Measurements from ENCODE around the gene LRRC71.
"Not testable (repeated sequence)": the region's sequence is repeated elsewhere in the genome, so short reads cannot be mapped to it uniquely, and the experiment has no call there.

The LRRC71 gene

DNA sequence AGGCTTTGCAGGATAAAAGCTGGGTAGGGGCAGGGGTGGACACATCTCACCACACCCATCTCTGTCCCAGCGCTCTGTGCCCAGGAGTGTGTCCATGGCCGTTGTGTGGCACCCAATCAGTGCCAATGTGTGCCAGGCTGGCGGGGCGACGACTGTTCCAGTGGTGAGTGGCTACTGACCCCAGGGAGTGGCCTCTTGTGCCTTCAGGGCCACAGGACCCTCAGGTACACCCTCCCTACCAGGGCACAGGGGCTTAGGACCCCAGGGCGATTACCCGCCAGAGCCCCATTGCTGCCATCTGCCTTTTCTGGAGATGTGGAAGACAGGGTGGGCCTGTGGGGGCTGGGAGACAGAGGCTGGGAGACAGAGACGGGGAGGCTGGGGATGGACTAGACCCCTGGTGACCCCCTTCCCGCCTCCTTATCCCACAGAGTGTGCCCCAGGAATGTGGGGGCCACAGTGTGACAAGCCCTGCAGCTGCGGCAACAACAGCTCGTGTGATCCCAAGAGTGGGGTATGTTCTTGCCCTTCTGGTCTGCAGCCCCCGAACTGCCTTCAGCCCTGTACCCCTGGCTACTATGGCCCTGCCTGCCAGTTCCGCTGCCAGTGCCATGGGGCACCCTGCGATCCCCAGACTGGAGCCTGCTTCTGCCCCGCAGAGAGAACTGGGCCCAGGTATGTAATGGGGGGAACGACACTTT lies 14.1 kb upstream of the LRRC71 start:
- DNase-seq, result no peak

DNA sequence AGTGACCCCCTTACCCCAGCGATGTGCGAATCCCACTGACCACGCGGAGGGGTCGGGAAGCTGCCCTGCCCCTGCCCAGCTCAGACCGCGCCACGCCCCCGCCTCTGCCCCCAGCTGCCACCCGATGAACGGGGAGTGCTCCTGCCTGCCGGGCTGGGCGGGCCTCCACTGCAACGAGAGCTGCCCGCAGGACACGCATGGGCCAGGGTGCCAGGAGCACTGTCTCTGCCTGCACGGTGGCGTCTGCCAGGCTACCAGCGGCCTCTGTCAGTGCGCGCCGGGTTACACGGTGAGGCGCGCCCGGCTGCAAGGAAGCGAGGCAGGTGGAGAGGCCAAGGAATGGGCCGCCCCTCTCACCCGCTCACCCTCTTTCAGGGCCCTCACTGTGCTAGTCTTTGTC lies 11.9 kb upstream of the LRRC71 start:
- no peak for DNase-seq

DNA sequence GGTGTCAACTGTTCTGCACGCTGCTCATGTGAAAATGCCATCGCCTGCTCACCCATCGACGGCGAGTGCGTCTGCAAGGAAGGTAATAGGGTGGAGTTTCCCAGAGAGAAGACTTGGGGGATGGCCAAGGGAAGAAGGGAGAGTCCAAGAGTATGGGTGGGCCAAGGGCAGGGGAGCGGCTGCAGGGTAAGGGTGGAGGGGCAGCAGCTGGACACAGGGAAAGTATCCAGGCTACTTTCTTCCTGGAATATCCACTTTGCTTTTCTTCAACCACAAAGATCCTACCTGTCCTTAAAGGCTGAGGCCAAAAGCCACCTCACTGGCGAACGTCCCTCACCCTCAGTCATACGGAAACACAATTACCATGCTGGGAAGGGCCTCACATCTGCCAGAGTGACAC lies 11.5 kb upstream of the LRRC71 start:
- DNase-seq, result no peak

DNA sequence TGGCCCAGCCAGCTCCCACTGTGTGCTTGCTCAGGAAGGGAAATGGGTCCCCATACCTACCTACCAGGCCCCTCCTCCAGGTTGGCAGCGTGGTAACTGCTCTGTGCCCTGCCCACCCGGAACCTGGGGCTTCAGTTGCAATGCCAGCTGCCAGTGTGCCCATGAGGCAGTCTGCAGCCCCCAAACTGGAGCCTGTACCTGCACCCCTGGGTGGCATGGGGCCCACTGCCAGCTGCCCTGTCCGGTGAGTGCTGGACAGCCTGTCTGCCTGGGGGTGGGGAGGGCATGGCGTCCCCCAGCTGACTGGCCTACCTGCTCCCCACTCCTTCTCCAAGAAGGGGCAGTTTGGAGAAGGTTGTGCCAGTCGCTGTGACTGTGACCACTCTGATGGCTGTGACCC lies 10.8 kb upstream of the LRRC71 start:
- no peak for DNase-seq

DNA sequence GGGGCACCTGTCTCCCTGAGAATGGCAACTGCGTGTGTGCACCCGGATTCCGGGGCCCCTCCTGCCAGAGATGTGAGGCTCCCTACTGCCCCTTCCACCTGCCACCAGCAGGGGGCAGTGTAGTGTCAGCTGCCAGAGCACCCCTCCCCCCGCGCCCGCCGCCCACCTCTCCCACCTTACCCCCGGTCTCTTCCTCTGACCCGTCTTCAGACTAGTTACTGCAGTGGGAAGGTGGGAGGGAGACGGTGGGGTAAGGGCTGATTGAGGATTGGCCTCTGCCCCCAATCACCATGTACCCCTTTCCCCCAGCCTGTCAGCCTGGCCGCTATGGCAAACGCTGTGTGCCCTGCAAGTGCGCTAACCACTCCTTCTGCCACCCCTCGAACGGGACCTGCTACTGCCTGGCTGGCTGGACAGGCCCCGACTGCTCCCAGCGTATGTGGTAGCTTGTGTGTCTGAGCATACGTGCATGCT lies 10.1 kb upstream of the LRRC71 start:
- peak; percentile 33 for DNase-seq

DNA sequence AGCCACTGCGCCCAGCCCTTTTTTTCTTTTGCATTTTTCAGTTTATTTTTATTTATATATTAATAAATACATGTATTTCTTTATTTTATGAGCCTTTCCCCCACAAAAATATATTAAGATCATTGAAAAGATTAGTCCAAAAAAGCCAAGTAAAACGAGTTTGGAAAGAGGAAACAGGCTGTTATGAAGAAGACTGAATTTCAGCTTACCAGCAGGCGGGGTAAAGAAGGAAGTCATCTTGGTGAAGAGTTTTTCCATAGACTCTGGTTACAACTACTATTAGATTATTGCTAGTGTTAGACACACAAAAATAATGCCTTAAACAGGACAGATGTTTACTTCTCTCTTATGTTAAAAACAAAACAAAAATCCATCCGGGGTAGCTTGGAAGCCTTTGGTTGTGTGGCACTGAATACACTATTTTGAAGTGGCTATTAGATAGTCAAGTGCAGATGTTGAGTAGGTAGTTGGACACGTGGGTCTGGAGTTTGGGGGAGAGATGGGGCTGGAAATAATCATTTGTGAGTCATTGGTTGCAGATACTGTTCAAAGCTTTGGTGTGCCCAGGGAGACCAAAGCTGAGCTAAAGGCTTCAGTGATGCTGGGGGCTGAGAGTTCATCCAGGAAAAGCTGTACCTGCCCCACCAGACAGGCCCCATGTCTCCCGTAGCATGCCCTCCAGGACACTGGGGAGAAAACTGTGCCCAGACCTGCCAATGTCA lies 8.7 kb upstream of the LRRC71 start:
- no peak for DNase-seq

DNA sequence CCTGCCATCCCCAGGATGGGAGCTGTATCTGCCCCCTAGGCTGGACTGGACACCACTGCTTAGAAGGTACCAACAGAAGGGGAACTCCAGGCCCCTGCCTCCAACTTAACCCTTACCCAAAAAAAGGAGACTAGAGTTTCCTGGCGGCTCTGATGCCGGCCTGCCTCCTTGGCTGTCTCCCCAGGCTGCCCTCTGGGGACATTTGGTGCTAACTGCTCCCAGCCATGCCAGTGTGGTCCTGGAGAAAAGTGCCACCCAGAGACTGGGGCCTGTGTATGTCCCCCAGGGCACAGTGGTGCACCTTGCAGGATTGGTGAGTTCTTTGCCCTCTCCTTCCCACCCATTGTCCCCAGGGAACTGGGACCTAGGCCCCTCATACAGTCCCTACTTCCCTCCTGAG lies 8.1 kb upstream of the LRRC71 start:
- DNase-seq, result no peak

DNA sequence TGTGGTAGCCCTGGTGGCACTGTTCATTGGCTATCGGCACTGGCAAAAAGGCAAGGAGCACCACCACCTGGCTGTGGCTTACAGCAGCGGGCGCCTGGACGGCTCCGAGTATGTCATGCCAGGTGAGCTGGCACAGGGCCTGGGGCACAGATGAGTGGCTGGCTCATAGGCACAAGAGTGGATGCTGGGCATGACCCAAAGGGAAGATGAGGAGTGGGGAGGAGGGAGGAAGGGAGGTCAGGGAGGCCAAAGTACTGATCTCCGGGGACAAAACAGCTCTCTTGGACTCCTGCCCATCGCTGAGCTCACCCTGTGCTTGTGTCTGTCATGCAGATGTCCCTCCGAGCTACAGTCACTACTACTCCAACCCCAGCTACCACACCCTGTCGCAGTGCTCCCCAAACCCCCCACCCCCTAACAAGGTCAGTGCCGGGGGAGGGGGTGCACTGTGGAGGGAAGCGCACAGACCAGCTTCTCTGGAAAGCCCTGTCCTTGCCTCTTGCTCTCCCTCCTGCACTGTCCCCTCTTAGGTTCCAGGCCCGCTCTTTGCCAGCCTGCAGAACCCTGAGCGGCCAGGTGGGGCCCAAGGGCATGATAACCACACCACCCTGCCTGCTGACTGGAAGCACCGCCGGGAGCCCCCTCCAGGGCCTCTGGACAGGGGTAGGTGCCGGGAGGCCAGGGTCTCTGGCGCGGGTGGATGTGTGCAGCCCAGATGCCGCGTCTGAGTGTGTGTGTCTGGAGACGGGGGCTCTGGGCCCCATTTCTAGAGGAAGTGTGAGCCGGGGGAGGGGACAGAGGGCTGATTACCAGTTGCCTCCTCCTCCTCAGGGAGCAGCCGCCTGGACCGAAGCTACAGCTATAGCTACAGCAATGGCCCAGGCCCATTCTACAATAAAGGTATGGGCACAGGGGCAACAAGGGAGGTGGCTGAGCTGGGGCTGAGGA lies 7.3 kb upstream of the LRRC71 start:
- DNase-seq, result no peak

DNA sequence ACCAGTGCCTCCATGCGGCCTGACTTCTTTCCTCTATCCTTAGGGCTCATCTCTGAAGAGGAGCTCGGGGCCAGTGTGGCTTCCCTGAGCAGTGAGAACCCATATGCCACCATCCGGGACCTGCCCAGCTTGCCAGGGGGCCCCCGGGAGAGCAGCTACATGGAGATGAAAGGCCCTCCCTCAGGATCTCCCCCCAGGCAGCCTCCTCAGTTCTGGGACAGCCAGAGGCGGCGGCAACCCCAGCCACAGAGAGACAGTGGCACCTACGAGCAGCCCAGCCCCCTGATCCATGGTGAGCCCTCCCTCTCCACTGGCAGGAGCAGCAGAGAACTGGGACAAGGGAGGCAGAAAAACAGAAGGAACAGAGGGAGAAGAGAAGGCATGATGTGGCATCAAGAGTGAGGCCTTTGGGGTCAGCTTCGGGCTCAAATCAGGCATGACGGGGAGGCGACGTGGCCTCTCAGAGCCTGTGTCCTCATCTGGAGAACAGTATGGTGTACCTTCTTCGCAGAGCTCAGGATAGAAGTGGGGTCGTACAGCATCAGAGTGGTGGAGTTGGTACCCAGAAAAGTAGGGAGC lies 6.5 kb upstream of the LRRC71 start:
- DNase-seq, result no peak

DNA sequence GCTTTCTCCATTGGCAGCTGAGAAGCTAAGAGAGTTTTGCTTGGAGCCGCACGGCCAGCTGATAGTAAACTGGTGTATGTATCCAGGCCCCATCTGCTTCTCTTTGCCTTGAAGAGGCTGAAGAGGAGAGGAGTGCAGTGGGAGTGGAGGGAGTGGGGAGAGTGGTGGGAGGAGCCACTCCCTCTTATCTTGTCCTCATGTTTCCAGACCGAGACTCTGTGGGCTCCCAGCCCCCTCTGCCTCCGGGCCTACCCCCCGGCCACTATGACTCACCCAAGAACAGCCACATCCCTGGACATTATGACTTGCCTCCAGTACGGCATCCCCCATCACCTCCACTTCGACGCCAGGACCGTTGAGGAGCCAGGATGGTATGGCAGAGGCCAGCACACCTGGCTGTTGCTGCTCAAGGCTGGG lies 6.0 kb upstream of the LRRC71 start:
- no peak for DNase-seq

DNA sequence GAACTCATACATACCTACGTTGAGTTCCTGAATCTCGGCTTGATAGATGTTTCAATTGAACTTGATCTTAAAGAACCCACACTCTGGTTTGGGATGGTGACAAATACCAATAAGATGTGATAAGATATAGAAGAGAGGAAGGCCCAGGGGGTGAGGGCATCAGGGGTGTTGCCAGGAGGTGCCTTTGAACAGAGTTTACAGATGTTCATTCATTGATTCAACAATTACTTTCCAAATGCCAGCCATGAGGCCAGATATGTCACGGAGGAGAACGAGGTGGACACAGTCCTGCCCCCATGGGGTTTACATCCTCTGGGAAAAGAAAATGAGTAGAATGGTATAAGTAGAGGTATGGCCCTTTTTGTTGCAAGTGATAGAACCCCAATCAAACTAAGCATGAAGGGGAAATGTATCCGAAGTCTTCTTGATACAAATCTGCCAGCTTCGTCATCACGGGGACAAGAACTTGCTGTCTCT lies 659 bp downstream of the LRRC71 start:
- DNase-seq, result no peak

DNA sequence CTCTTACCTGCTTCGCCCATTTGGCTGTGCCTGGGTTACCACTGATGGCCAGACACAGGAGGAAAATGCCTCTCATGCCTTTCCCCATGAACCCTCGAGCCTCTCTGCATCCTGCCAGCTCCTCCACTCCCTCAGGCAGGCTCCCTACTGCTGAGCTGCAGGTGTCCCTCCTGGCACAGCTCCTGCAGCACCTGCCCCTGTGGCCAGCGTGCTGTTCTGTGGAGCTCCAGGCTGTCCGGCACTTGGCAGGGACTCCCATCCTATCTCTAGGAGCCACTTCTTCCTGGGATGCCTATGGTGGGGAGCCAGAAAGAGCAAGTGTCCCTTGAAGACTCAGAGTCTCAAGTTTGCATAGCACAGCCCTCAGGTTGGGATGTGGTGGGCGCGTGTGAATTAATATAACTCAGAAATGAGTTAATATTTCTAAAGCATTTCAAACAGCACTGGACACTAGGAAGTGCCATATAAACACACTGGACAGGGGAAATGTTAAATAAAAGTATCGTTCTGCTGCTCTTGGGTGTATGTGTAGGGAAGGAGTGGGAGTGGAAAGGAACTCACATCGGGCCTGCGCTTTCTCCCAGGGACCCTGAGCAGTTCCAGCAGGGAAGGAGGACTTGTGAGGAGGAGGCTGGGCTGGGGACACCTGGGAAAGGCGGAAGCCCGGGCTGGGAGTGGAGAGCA lies 2.7 kb downstream of the LRRC71 start:
- DNase-seq, result no peak

DNA sequence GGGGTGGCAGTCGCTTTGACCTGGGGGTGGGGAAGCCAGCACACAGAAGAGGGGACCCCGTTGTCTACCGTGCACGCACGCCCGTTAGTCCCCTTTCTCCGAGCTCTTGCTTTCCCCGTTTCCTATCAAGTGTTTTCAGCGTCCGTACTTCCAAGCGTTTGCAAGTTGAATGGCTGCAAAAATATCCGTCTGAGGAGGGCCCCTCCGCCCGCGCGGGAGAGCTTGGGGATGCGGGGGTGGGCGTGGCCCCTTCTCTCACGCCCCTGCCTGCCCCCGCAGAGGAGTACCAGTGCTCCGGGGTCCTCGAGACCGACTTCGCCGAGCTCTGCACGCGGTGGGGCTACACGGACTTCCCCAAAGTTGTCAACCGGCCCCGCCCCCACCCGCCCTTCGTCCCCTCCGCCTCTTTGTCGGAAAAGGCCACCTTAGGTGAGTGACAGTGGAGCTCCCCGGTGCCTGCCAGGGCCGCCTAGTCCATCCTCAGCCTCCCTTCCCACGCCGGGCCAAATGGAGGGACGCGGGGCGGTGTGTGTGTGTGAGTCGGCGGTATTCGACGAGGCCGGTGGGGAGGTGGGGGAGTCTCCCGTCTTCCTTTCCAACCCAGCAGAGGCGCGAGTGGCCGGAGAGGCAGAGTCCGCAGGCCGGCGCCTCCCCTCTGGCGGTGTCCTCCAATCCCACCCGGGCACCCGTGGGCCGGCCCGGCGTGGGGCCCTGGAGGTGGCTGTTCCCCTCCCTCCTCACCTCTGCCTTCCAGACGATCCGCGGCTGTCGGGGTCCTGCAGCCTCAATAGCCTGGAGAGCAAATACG lies 3.4 kb downstream of the LRRC71 start:
- no peak for DNase-seq

DNA sequence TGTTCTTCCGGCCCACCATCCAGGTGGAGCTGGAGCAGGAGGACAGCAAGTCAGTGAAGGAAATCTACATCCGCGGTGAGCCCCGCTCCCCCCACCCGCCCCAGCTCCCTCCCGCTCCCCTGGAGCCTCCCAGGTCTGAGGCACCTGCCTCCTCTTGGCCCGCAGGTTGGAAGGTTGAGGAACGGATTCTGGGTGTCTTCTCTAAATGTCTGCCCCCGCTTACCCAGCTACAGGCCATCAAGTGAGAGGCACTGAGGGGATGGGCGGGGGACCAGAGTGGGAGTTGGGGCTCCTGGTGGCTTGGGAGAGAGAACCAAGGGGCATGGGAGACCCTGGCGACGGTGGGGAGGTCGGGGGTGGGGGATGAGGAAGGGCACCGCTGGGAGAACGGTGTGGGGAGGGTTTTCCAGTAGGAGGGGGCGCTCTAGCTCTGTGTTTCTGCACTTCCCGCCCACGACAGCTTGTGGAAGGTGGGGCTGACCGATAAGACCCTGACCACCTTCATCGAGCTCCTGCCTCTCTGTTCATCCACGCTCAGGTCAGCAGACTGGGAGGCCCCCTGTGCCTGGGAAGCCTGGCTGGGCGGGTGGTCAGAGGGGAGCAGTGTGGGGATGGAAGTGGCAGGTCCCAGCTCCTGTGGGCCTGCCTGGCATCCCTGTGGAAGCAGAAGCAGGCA lies 4.2 kb downstream of the LRRC71 start:
- DNase-seq, result no peak

DNA sequence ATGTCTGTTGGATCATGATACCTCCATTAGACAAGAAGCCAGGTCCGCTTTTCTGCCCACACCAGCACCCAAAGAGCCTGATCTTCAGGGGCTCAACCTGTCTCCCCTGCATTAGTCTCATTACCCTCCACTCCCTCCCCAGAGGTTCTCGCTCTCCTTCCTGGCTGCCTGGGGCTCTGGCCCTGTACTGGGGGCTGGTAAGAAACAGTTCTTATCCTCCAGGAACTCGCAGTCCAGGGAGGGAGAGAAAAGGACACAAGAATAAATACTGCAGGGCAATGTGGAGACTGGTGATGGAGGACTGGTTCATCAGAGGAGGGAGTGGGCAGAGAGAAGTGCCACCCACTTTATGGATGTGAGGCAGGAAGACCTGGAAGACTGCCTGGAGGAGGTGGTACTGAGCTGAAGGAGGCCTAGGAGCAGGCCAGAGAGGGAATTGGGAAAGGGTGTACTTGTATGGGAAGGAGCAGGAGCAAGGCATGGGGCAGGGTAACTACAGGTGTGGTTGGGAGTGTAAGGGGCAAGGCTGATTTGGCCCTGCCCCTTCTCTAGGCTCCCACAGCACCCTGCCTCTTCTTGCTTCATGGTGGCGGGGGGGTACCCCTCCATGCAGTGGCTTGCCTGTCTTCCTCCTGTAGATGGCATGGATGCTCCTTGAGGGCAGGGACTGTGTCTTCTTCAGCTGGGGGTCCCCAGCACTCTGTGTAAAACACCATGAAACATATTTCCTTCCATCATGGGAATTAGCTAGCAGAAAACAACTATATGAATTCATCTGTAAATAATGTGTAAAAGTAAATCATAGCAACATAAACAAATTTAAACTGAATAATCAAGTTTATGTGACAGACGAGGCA lies 5.0 kb downstream of the LRRC71 start:
- no peak for DNase-seq

DNA sequence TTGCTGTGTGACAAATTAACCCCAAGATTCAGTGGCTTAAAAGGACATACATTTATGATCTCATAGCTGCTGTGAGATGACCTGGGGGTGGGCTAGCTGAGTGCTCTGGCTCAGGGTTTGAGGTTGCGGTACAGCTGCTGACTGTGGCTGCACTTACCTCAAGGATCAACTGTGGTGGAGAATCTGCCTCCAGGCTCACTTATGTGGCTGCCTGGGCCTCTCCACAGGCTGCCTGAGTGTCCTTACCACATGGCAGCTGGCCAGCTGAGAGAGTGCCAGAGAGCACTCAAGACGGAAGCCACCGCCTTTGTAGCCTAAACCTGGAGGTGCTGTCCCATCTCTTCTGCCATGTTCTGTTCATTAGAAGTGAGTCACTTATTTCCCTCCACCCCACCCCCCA lies 5.7 kb downstream of the LRRC71 start:
- DNase-seq, result peak; percentile 68

DNA sequence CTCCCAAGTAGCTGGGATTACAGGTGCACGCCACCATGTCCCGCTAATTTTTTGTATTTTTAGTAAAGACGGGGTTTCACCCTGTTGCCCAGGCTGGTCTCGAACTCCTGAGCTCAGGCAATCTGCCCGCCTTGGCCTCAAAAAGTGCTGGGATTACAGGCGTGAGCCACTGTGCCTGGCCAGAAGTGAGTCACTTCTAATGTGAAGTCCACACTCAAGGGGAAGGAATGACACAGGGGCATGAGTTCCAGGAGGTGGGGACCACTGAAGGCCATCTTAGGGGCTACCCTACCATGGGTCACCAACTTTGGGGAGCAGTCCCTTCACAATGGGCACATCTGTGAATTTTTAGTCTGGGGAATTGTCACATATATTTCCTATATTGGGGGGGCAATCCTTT lies 6.3 kb downstream of the LRRC71 start:
- DNase-seq, result not testable (repeated sequence)

DNA sequence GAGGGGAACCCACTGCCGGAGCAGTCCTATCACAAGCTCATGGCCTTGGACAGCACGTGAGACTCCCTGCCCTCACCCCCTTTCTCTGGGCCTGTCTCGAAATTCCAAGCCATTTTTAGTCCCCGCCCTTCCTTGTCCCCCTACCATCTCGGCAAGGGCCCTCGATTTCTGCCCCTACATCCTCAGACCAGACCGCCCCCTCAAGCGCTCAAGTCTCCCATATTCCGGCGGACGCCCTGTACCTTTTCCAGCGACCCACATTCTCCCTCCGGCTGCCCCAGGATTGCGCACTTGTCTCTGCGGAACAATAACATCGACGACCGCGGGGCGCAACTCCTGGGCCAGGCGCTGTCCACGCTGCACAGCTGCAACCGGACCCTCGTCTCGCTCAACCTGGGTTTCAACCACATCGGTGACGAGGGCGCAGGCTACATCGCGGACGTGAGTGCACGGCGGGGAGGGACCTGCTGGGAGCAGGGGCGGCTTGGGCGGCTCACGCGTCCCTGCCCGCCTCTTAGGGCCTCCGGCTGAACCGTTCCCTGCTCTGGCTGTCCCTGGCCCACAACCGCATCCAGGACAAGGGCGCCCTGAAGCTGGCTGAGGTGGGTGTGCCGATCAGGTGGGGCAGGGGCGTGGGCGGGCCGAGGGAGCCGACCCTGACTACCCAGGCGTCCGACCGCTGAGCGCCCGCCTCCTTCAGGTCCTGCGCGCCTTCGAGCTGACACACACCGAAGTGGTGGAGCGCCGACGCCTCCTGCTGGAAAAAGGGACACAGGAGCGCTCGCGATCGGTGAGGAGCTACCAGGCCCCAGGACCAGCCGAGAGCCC lies 7.0 kb downstream of the LRRC71 start:
- peak; percentile 74 for DNase-seq

DNA sequence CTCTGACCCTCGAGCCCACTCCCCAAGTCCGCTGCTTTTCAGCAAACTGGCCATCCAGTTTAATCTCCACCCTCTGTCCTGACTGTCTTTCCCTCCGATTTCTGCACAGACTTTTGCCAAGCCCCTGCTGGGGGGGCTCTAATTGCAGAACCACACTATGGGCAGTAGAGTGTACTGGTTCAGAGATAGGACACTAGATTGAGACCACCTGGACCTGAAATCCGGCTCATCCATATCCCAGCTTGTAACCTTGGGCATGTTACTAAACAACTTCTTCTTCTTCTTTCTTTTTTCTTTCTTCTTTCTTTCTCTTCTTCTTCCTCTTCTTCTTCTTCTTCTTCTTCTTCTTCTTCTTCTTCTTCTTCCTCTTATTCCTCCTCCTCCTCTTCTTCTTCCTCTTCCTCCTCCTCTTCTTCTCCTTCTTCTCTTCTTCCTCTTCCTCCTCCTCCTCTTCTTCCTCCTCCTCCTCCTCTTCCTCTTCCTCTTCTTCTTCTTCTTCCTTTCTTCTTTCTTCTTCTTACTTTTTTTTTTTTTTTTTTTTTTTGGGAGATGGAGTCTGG lies 7.7 kb downstream of the LRRC71 start:
- no peak for DNase-seq

All from NCI-H1436 (cell line).